Measurements from ENCODE around the gene ACOT13.
"Not testable (repeated sequence)": the region's sequence is repeated elsewhere in the genome, so short reads cannot be mapped to it uniquely, and the experiment has no call there.

The ACOT13 gene

DNA sequence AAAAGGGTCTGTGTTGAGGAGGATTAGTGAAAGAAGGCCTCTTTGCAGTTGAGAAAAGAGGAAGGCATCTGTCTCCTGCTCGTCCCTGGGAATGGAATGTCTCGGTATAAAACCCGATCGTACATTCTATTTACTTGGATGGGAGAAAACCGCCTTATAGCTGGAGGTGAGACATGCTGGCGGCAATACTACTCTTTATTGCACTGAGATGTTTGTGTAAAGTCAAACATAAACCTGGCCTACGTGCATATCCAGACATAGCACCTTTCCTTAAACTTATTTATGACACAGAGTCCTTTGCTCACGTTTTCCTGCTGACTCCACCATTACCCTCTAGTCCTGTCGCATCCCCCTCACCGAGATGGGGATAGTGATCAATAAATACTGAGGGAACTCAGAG, 4.6 kb upstream of the ACOT13 start:
- peaks cover 26% of the 10 kb centered on the region for H3K4me1 ChIP-seq (ENCODE audit: control insufficient read depth, insufficient read depth, low read length)
- no peaks in the 10 kb centered on the region for H3K9me3 ChIP-seq (ENCODE audit: control insufficient read depth, insufficient read depth, low read depth, low read length)
- no peak overlapping the region for H3K4me3 ChIP-seq (ENCODE audit: low read depth, low read length)
- H3K9ac ChIP-seq (ENCODE audit: low read length) = no peak overlapping the region
- H3K36me3 ChIP-seq (ENCODE audit: control insufficient read depth, insufficient read depth, low read length) = peaks cover 44% of the 10 kb centered on the region
- no peaks in the 10 kb centered on the region for H3K27me3 ChIP-seq (ENCODE audit: control insufficient read depth, insufficient read depth, low read length)
- no peak overlapping the region for H3K27ac ChIP-seq (ENCODE audit: low read depth, low read length)

DNA sequence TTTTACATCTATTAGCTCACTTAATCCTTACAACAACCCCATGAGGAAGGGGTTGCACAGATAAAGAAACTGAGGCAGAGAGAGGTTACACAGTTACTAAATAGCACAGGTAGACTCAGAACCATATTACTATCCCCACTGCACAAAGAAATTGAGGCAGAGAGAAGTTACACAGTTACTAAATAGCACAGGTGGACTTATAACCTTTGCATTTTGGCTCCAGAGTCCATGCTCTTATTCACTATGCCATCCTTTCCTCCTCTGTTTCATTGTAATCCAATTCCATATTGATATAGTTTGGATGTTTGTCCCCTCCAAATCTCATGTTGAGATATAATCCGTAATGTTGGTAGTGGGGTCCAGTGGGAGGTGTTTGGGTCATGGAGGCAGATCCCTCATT, 3.7 kb upstream of the ACOT13 start:
- Histone ChIP-seq H3K4me3 (ENCODE audit: low read depth, low read length) (no peak overlapping the region), H3K27me3 (ENCODE audit: control insufficient read depth, insufficient read depth, low read length) (no peaks in the 10 kb centered on the region)

DNA sequence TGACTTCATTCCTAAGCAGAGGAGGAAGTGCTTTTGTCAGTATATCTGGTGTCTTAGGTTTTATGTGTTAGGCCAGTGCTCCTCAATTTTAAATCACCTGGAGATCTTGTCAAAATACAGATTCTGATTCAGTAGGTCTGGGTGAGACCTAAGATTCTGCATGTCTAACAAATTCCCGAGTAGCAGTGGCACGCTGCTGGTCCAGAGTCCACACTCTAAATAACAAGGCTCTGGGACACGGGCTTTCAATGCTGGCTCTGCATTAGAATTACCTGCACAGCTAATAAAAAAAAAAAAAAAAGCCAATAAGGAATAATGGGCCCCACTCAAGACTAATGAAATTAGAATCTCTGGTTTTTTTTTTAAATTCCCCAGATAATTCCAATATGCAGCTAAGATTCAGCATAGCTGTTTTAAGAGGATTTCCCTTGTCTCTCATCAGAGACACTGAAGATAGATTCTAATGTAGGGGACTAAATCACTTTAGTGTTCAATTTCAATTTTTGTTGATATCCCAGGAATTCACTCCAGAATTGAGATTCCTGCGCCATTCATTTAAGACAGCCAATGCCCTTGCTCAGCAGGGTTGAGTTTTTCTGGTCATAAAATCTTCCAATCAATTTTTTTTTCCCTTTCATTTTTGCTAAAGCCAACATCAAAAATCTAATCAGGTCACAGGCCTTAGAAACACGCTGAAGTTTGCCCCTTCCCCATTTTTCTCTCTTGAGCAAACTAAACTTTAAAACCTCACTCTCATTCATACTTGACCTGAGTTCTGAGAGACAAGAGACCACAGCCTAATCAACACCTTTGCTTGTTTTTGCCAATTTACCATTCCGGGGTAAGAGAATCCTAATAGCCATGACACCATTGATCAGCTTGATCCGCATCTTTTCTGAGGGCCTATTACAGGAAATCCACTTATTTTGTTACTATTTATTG, 2.6 kb upstream of the ACOT13 start:
- Histone ChIP-seq H3K4me1 (ENCODE audit: control insufficient read depth, insufficient read depth, low read length) (peaks cover 17% of the 10 kb centered on the region), H3K4me3 (ENCODE audit: low read depth, low read length) (no peak overlapping the region), H3K9me3 (ENCODE audit: control insufficient read depth, insufficient read depth, low read depth, low read length) (peaks cover 12% of the 10 kb centered on the region), H3K36me3 (ENCODE audit: control insufficient read depth, insufficient read depth, low read length) (peaks cover 44% of the 10 kb centered on the region), H3K9ac (ENCODE audit: low read length) (no peak overlapping the region), H3K27me3 (ENCODE audit: control insufficient read depth, insufficient read depth, low read length) (no peaks in the 10 kb centered on the region), H3K27ac (ENCODE audit: low read depth, low read length) (no peak overlapping the region)

More for the DNA sequence above, 3.7 kb upstream of the ACOT13 start:
- Histone ChIP-seq H3K9ac (ENCODE audit: low read length) (no peak overlapping the region), H3K9me3 (ENCODE audit: control insufficient read depth, insufficient read depth, low read depth, low read length) (0 out of 2 replicates have a peak, but pooled peaks cover 2% of the 10 kb centered on the region), H3K27ac (ENCODE audit: low read depth, low read length) (no peak overlapping the region), H3K4me1 (ENCODE audit: control insufficient read depth, insufficient read depth, low read length) (peaks cover 26% of the 10 kb centered on the region), H3K36me3 (ENCODE audit: control insufficient read depth, insufficient read depth, low read length) (peaks cover 37% of the 10 kb centered on the region)

DNA sequence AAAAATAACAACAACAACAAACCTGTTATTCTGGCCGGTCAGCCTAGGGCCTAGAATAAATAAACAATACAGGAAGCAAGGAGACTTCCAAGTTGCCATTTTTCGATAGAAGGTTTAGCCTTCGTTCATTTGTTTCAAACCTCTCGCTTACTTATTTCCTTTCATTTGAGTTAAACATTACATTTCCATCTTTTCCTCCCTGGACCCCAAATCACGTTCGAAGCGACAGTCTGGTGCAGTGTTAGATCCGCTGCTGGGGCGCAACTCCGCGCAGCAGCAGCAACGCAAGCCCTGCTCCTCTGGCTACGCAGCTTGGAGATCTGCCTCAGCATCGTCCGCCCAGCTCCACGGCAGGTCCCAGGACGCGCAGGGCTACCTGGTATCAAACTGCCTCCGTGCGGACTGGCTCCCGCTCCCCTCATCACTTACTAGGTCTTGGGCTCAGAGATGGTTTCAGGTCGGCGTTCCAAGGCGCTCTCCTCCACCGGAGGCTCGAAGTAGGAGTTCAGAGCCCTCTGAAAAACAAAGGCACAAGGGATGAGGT, 708 bp upstream of the ACOT13 start:
- peaks cover 44% of the 10 kb centered on the region for H3K36me3 ChIP-seq (ENCODE audit: control insufficient read depth, insufficient read depth, low read length)
- peaks cover 24% of the 10 kb centered on the region for H3K9me3 ChIP-seq (ENCODE audit: control insufficient read depth, insufficient read depth, low read depth, low read length)
- H3K27ac ChIP-seq (ENCODE audit: low read depth, low read length) = peak overlapping the region; percentile 79
- H3K9ac ChIP-seq (ENCODE audit: low read length) = peak overlapping the region; percentile 97
- H3K4me1 ChIP-seq (ENCODE audit: control insufficient read depth, insufficient read depth, low read length) = 0 out of 2 replicates have a peak, but pooled peaks cover 7% of the 10 kb centered on the region
- H3K27me3 ChIP-seq (ENCODE audit: control insufficient read depth, insufficient read depth, low read length) = no peaks in the 10 kb centered on the region
- H3K4me3 ChIP-seq (ENCODE audit: low read depth, low read length) = peak overlapping the region; percentile 93

DNA sequence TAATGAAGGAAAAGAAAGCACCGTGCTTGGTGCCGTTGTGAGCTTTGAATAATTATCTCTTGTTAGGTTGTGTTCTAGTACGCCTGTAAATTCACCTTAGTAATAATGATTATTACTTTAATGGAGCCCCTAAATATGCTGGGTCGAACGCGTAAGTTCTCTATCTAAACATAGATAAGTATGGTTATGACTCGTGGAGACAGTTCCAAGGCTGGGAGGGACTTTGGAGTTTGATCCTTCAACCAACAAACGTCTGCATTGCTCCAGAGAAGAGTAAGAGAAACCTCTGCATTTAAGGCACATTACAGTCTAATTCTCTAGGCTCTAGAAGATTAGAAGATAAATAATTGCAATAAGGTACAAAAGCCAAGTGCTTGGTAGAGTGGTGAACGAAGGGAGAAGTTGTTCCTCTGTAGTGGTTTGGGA, 514 bp downstream of the ACOT13 start:
- peak overlapping the region; percentile 77 for H3K9ac ChIP-seq (ENCODE audit: low read length)
- no peaks in the 10 kb centered on the region for H3K27me3 ChIP-seq (ENCODE audit: control insufficient read depth, insufficient read depth, low read length)
- 0 out of 2 replicates have a peak, but pooled peaks cover 7% of the 10 kb centered on the region for H3K4me1 ChIP-seq (ENCODE audit: control insufficient read depth, insufficient read depth, low read length)
- H3K36me3 ChIP-seq (ENCODE audit: control insufficient read depth, insufficient read depth, low read length) = peaks cover 43% of the 10 kb centered on the region
- peak overlapping the region; percentile 93 for H3K4me3 ChIP-seq (ENCODE audit: low read depth, low read length)
- peak overlapping the region; percentile 85; the same call in 1 of the 2 replicates for H3K27ac ChIP-seq (ENCODE audit: low read depth, low read length)
- H3K9me3 ChIP-seq (ENCODE audit: control insufficient read depth, insufficient read depth, low read depth, low read length) = peaks cover 32% of the 10 kb centered on the region

- H3K27ac ChIP-seq (ENCODE audit: low read depth, low read length); H3K4me1 ChIP-seq (ENCODE audit: control insufficient read depth, insufficient read depth, low read length); H3K27me3 ChIP-seq (ENCODE audit: control insufficient read depth, insufficient read depth, low read length); H3K9ac ChIP-seq (ENCODE audit: low read length): not testable (repeated sequence)
- Histone ChIP-seq H3K9me3 (ENCODE audit: control insufficient read depth, insufficient read depth, low read depth, low read length) (peaks cover 40% of the 10 kb centered on the region), H3K36me3 (ENCODE audit: control insufficient read depth, insufficient read depth, low read length) (peaks cover 34% of the 10 kb centered on the region), H3K4me3 (ENCODE audit: low read depth, low read length) (peak overlapping the region; percentile 93)
Measured at GRCh38 chr6:24668066-24668996, 1.5 kb downstream of the ACOT13 start.

GRCh38 chr6:24668997-24669361, 2.1 kb downstream of the ACOT13 start:
- Histone ChIP-seq H3K27ac (ENCODE audit: low read depth, low read length) (no peak overlapping the region), H3K27me3 (ENCODE audit: control insufficient read depth, insufficient read depth, low read length) (no peaks in the 10 kb centered on the region), H3K9me3 (ENCODE audit: control insufficient read depth, insufficient read depth, low read depth, low read length) (peaks cover 46% of the 10 kb centered on the region), H3K36me3 (ENCODE audit: control insufficient read depth, insufficient read depth, low read length) (peaks cover 27% of the 10 kb centered on the region), H3K4me3 (ENCODE audit: low read depth, low read length) (no peak overlapping the region), H3K4me1 (ENCODE audit: control insufficient read depth, insufficient read depth, low read length) (0 out of 2 replicates have a peak, but pooled peaks cover 7% of the 10 kb centered on the region), H3K9ac (ENCODE audit: low read length) (no peak overlapping the region)

GRCh38 chr6:24670492-24670891, 3.6 kb downstream of the ACOT13 start:
- not testable (repeated sequence) for H3K9ac ChIP-seq (ENCODE audit: low read length); H3K4me1 ChIP-seq (ENCODE audit: control insufficient read depth, insufficient read depth, low read length); H3K27me3 ChIP-seq (ENCODE audit: control insufficient read depth, insufficient read depth, low read length); H3K4me3 ChIP-seq (ENCODE audit: low read depth, low read length); H3K27ac ChIP-seq (ENCODE audit: low read depth, low read length)
- peaks cover 53% of the 10 kb centered on the region for H3K9me3 ChIP-seq (ENCODE audit: control insufficient read depth, insufficient read depth, low read depth, low read length)
- H3K36me3 ChIP-seq (ENCODE audit: control insufficient read depth, insufficient read depth, low read length) = peaks cover 18% of the 10 kb centered on the region

- H3K27me3 ChIP-seq (ENCODE audit: control insufficient read depth, insufficient read depth, low read length); H3K4me1 ChIP-seq (ENCODE audit: control insufficient read depth, insufficient read depth, low read length); H3K27ac ChIP-seq (ENCODE audit: low read depth, low read length); H3K9ac ChIP-seq (ENCODE audit: low read length); H3K4me3 ChIP-seq (ENCODE audit: low read depth, low read length): not testable (repeated sequence)
- Histone ChIP-seq H3K36me3 (ENCODE audit: control insufficient read depth, insufficient read depth, low read length) (peaks cover 18% of the 10 kb centered on the region), H3K9me3 (ENCODE audit: control insufficient read depth, insufficient read depth, low read depth, low read length) (peaks cover 53% of the 10 kb centered on the region)
Measured at GRCh38 chr6:24671077-24671476, 4.2 kb downstream of the ACOT13 start.

DNA sequence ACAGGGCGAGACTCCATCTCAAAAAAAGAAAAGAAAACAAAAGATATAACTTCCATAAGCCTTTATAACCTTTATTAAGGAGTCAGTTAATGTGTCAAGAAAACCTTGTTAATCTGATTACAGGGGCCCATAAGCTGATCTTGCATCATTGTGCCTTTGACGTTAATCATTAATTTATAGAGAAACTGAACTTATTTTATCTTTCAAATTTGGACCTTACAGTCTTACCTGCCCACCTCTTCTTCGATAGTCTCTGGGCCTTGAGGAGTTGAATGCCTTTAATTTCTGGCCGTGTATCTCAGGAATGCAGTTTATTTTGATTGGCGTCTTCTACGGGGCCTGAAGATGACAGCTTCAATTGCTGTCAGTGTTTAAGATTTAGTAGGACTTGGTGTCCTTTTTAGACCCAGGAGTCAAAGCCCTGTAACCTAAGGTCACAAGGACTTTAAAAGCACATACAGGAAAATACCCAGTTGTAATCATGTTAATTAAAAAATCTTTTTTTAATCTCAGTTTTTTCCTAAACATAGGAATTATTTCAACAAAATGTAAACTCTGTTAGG, 5.8 kb downstream of the ACOT13 start:
- H3K4me3 ChIP-seq (ENCODE audit: low read depth, low read length) = no peak overlapping the region
- H3K4me1 ChIP-seq (ENCODE audit: control insufficient read depth, insufficient read depth, low read length) = no peaks in the 10 kb centered on the region
- H3K9me3 ChIP-seq (ENCODE audit: control insufficient read depth, insufficient read depth, low read depth, low read length) = peaks cover 53% of the 10 kb centered on the region
- H3K36me3 ChIP-seq (ENCODE audit: control insufficient read depth, insufficient read depth, low read length) = peaks cover 15% of the 10 kb centered on the region
- H3K27me3 ChIP-seq (ENCODE audit: control insufficient read depth, insufficient read depth, low read length) = no peaks in the 10 kb centered on the region
- H3K27ac ChIP-seq (ENCODE audit: low read depth, low read length) = no peak overlapping the region
- no peak overlapping the region for H3K9ac ChIP-seq (ENCODE audit: low read length)
